Islet precursor cell (in vitro differentiated cells): ENCODE results near the gene YBX3.
"Not testable (repeated sequence)": the region's sequence is repeated elsewhere in the genome, so short reads cannot be mapped to it uniquely, and the experiment has no call there.

Experiments used
- DNase-seq: peaks from one replicate; pipeline ENCODE4 v3.0.0-alpha.2; 2018

The YBX3 gene

DNA sequence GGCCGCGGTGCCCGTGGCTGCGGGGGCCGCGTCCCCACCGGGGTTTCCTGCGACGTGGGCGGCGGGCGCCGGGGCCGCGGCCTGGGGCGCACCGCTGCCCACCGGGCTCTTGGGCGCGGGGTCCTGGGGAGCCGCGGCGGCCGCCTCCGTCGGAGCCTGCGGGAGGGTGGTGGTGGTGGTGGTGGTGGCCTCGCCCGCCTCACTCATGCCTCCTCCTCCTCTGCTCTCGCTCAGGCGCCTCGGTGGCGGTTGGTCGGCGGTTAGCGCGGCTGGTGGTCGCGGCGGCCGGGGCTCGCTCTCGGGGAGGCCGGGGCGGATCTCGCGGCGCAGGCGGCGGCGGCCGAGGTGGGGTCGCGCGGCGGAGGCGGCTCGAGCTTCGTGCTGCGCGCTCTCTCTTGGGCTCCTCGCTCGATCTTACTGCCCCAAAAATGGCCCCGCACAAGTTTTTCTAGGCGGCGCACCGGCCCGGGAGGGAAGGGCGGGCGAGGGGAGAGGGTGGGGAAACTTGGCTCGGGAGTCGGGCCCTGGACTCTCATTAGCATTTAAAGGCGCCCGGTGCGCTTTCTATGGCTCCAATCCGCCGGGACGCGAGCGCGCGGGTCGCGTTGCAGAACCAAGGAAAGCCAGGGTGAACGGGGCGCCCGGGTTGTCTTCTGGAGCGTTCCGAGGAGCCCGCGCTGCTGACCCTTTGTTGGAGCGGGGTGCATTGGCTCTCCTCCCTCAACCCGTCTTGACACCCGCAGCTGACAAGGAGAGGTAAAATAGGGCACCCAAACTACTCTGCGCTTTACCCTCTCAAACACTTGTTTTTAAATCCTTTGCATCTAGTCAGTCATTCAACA lies at the start of gene YBX3:
Gene YBX3, minus strand, starts transcription at position 419 of the 842 bp plus-strand sequence. Its CDS starts 212 bp downstream, at position 207.
- DNase-seq, result peak; percentile 95

DNA sequence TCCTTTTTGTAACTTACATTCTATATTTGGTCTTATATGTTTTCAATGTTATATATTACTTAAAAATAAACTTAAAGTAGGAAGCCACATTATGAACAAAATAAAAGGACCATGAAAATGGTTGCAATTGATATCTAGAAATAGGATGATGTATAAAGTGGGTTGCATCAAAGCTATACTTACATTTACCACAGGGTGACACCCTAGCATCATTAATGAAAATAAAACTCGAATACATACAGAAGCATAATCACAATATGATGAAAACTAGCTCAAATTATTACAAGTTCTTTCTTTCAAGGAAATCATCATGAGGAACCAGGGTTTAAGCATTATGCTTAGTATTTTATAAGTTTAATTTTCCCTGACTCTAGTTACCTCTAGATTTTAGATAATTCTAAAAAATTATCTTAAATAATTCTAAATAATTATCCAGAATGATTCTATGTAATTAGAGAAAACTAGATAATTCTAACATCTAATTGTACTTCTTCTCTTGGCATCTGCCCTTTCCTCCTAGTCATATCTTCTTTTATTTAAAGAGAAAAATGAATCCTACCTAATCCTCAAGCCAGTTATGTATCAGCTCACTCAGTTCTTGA lies 48.1 kb upstream of the YBX3 start:
- DNase-seq, result no peak

DNA sequence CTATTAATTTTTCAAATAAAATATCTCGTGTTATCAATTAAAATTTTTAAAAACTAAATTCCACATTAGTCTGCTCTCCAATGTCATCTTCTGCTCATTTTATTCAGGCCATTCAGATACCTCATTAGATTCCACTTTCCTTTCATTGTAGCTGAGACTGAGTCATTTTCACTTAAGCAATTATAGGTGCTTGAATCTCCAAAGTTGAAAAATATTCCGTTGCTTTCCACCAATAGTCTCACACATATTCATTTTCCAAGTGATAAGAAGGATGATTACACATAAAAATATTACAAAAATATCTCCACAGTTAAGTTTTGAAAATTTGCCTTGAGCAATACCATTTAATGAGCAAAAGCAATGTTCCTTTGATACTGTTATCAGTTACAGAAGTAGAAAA lies 36.5 kb upstream of the YBX3 start:
- DNase-seq, result no peak

- DNase-seq, result no peak
Observed at GRCh38 chr12:10756194-10756593, 33.1 kb upstream of the YBX3 start.

DNA sequence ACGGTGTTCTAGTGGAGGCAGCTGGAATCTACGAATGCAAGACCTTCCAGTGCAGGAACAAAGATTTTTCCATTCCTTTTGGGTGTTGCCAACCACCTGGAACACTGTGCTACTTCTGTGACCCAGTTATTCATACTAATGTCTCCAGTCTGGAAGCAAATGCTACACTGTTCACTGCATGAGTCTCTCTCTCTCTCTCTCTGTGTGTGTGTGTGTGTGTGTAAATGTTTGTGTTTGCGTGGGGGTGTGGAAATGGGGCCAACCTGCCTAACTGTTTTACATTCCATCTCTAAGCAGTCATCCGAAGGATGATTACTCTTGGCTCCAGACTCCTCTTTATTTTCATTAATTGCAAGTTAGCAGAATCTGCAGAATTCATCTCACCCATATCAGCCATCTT lies 29.9 kb upstream of the YBX3 start:
- no peak for DNase-seq

GRCh38 chr12:10750385-10750727 lies 27.2 kb upstream of the YBX3 start:
- DNase-seq, result no peak

- DNase-seq, result peak; percentile 94
Observed at GRCh38 chr12:10749700-10750384, 26.7 kb upstream of the YBX3 start.

GRCh38 chr12:10747730-10748129 lies 24.6 kb upstream of the YBX3 start:
- DNase-seq, result no peak

- not testable (repeated sequence) for DNase-seq
Observed at GRCh38 chr12:10743420-10743819, 20.3 kb upstream of the YBX3 start.

GRCh38 chr12:10741845-10742244 lies 18.7 kb upstream of the YBX3 start:
- no peak for DNase-seq

DNA sequence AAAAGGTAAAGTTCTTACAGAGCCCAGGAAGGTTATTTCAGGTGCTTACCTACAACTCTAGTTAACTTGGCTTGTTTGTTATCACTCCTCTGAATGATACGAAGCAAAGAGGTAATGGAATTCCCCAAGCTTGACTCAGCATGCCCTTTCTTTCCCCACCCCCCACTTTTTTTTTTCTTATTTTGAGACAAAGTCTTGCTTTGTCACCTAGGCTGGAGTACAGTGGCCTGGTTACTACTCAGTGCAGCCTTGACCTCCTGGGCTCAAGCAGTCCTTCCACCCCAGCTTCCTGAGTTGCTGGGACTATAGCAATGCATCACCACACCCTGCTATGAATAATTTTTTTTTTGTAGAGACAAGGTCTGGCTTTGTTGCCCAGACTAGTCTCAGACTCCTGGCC lies 17.1 kb upstream of the YBX3 start:
- DNase-seq, result peak; percentile 90

DNA sequence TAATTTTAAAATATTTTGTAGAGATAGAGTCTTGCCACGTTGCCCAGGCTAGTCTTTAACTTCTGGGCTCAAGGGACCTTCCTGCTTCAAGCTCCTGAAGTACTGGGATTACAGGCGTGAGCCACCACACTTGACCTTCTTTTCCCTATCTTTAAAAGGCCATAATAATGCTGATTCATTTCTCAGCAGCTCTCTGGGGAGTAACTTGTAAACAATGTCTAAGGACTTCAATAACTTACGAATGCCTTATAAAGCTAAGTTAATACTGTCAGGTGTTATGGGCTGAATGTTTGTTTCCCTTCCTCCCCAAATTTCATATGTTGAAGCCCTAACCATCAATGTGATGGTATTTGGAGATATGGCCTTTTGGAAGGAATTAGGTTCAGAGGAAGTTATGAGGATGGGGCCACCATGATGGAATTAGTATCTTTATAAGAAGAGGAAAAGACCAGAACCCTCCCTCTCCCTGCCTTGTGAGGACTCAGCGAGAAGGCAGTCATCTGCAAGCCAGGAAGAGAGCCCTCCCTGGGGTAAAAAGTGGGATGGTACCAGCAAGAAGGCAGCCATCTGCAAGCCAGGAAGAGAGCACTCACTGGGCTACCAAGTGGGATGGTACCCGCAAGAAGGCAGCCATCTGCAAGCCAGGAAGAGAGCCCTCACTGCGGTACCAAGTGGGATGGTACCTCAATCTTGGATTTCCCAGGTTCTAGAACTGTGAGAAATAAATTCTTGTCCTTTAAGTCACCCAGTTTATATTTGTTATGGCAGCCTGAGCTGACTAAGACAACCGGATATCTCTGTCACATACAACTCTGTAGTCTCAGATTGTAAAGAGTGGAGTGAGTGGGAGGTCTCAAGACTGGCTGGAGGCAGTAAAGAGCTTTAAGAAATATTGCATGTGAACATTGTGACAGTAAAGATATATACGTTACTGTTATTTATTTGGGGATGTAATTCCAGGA lies 16.3 kb upstream of the YBX3 start:
- DNase-seq, result peak; percentile 54

GRCh38 chr12:10737249-10737648 lies 14.1 kb upstream of the YBX3 start:
- no peak for DNase-seq

GRCh38 chr12:10736463-10736862 lies 13.3 kb upstream of the YBX3 start:
- DNase-seq, result no peak

DNA sequence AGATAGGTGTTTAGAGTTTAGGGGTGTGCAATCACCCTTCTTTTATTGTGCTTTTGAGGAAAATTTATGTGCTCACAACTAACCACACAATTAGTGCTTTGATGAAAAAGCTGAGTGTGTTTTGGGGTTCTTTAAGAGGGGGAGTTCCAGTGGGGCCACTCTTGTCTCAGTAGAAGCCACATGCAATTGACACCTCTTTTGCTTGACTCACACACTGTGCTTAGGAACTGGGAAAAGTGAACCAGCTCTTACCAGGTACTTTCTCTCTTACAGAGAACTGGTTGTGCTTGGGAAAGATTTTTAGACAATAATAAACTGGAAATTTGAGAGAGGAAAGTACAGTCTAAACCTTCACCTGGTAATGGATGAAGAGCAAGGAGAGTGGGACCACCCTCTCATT lies 12.3 kb upstream of the YBX3 start:
- DNase-seq, result no peak

GRCh38 chr12:10732549-10732948 lies 9.4 kb upstream of the YBX3 start:
- no peak for DNase-seq

GRCh38 chr12:10732066-10732465 lies 8.9 kb upstream of the YBX3 start:
- no peak for DNase-seq

- DNase-seq, result no peak
Observed at GRCh38 chr12:10730559-10730958, 7.4 kb upstream of the YBX3 start.

DNA sequence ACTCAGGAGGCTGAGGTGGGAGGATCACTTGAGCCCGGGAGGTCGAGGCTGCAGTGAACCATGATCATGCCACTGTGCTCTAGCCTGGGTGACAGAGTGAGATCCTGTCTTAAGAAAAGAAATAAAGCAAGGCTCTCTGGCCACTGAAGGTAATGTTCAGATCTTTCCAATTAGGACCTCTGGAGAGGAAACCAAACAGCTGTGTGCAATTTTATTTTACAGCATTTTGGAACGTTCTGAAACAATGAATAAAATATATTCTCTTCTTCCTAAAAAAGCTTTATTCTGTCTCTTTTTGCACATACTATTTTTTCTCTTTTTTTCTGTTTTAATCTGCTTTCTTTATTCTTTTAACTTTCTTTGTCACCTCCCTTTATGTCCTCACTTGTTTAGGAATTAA lies 5.0 kb upstream of the YBX3 start:
- DNase-seq, result no peak

- no peak for DNase-seq
Observed at GRCh38 chr12:10726945-10727344, 3.8 kb upstream of the YBX3 start.

DNA sequence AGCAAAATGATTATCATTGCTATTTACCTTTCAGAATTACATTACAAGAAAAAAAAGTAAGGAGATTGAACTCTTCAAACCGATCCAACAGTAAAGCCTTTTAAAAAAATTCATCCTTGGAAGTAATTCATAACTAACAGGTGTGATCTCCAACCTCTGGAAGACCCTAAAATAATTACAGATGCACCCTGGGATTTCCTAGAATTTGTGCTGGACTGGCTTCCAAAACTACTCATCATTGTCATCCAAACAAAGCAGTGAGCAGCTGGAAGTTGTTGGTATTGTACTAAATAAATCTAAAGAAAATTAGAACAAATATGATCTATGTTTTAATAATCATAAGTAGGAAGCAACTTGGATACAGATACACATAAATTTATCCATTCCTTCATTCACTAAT lies 1.9 kb upstream of the YBX3 start:
- no peak for DNase-seq

- DNase-seq, result peak; percentile 81
Observed at GRCh38 chr12:10722502-10722904, 620 bp downstream of the YBX3 start.
